ENCODE measurements around the gene CAMK2D. TPM values are rescaled to one million over a fixed set of nuclear protein-coding genes. Genes with fewer than 3 reads are reported as not detected.

CAMK2D gene
- total RNA-seq, 1 experiment from 2014 or later: 9.0 TPM

GRCh38 chr4:113809311-113809710 is 47.8 kb upstream of the CAMK2D start:
- no peak overlapping the region for H3K9ac ChIP-seq (ENCODE audit: extremely low read depth, insufficient read length, low read length)
- no peaks in the 10 kb centered on the region for H3K23me2 ChIP-seq (ENCODE audit: insufficient read length, low read depth, low read length, poor library complexity, severe bottlenecking)
- no peak overlapping the region for H2BK5ac ChIP-seq (ENCODE audit: insufficient read length, low read length)
- no peak for TF ChIP-seq CTCF (conservative IDR thresholded peaks at IDR 0.05)
- H2BK15ac ChIP-seq (ENCODE audit: low read depth, low read length): no peak overlapping the region
- no peak overlapping the region for H3K4me2 ChIP-seq (ENCODE audit: insufficient read depth, insufficient read length, low read length)
- no peak overlapping the region; the same call in 1 of the 2 replicates for H3K14ac ChIP-seq (ENCODE audit: insufficient read depth, low read length)
- H3K9me3 ChIP-seq (ENCODE audit: control insufficient read depth, low read depth, low read length): no peaks in the 10 kb centered on the region
- H3K9me3 Mint-ChIP-seq: no peaks in the 10 kb centered on the region; a peak in 1 of 5 replicates
- no peaks in the 10 kb centered on the region for H3K79me2 ChIP-seq (ENCODE audit: insufficient read depth, low read length)
- H2BK120ac ChIP-seq (ENCODE audit: low read depth, low read length, poor library complexity, severe bottlenecking): no peak overlapping the region
- H4K8ac ChIP-seq (replicated peaks; ENCODE audit: insufficient read length, low read depth, low read length): no peak overlapping the region
- no peak overlapping the region for H3T11ph ChIP-seq (ENCODE audit: low read length)
- H4K91ac ChIP-seq (ENCODE audit: insufficient read length, low read depth, low read length): no peak overlapping the region
- H2BK12ac ChIP-seq (ENCODE audit: insufficient read length, low read depth, low read length): no peak overlapping the region
- no peak overlapping the region for H2AK5ac ChIP-seq (ENCODE audit: insufficient read length, low read length)
- H3K27me3 ChIP-seq (ENCODE audit: insufficient read depth, low read length): no peaks in the 10 kb centered on the region
- H3K79me1 ChIP-seq (ENCODE audit: insufficient read depth, low read depth, low read length, poor library complexity, severe bottlenecking): no peaks in the 10 kb centered on the region
- no peaks in the 10 kb centered on the region for H3K4me1 ChIP-seq (ENCODE audit: insufficient read depth, low read length)
- no peak overlapping the region for H3K4ac ChIP-seq (ENCODE audit: low read depth, low read length)
- no peak overlapping the region for H3K23ac ChIP-seq (ENCODE audit: insufficient read length, low read depth, low read length)
- no peak overlapping the region for H3K18ac ChIP-seq (ENCODE audit: insufficient read length, low read depth, low read length)
- H4K5ac ChIP-seq (ENCODE audit: insufficient read length, low read depth, low read length): no peak overlapping the region
- H2BK20ac ChIP-seq (ENCODE audit: low read depth, low read length, poor library complexity, severe bottlenecking): no peak overlapping the region
- no peak overlapping the region for H3K56ac ChIP-seq (ENCODE audit: insufficient read length, low read depth, low read length)
- H2AFZ ChIP-seq (ENCODE audit: low read length): peak overlapping the region; percentile 68
- DNase-seq: no peak
- WGBS (ENCODE audit: extremely low coverage, insufficient read length, low lambda C conversion rate): no CpG with 5 or more reads among the region's 5 CpGs
- H3K27ac ChIP-seq (ENCODE audit: insufficient read length, low read depth, low read length): no peak overlapping the region
- no peaks in the 10 kb centered on the region for H4K20me1 ChIP-seq (ENCODE audit: control insufficient read depth, insufficient read depth, insufficient read length)
- H3K4me3 Mint-ChIP-seq: no peak overlapping the region
- H3K36me3 Mint-ChIP-seq (ENCODE audit: insufficient read depth in 1 of 3, low read depth in 3 of 3): no peaks in the 10 kb centered on the region
- peak overlapping the region in 1 of 3 experiments; percentile 59; a peak in 1 of 7 replicates for H3K27ac Mint-ChIP-seq
- H3K27me3 Mint-ChIP-seq (ENCODE audit: low read depth): no peaks in the 10 kb centered on the region
- no peaks in the 10 kb centered on the region for H3K4me1 Mint-ChIP-seq
